Loucy (cell line): ENCODE results near the gene KCNMA1.

Source experiments
- H2AFZ ChIP-seq: fragments of 200-600 bp; sonication (generic); 2 replicates; pipeline ENCODE4 v1.6.0; 2016; ENCODE audit warnings: antibody characterized with exemption, mild to moderate bottlenecking, low read length, moderate library complexity
- H3F3A ChIP-seq: fragments of 200-600 bp; 2 replicates; pipeline ENCODE4 v1.6.0; 2016; ENCODE audit warnings: antibody characterized with exemption, low read depth, mild to moderate bottlenecking
- H3K27me3 ChIP-seq: fragments of 200-600 bp; sonication (generic); 2 replicates; pipeline ENCODE4 v1.6.1; 2014; ENCODE audit warnings: low read length, mild to moderate bottlenecking; ENCODE audit not compliant: insufficient read depth, poor library complexity, severe bottlenecking
- H3K36me3 ChIP-seq: fragments of 200-600 bp; sonication (generic); 2 replicates; pipeline ENCODE4 v1.6.1; 2016; ENCODE audit warnings: low read length; ENCODE audit not compliant: insufficient read depth
- H3K4me1 ChIP-seq: fragments of 200-600 bp; sonication (generic); 2 replicates; pipeline ENCODE4 v1.5.1; 2014; ENCODE audit warnings: low read length, mild to moderate bottlenecking; ENCODE audit not compliant: insufficient read depth, poor library complexity, severe bottlenecking
- H3K4me2 ChIP-seq: fragments of 200-600 bp; sonication (generic); 2 replicates; pipeline ENCODE4 v1.6.0; 2014; ENCODE audit warnings: antibody characterized with exemption, low read length, low read depth, mild to moderate bottlenecking; ENCODE audit not compliant: poor library complexity, severe bottlenecking
- H3K4me3 ChIP-seq: fragments of 200-600 bp; sonication (generic); 2 replicates; pipeline ENCODE4 v1.5.1; 2014; ENCODE audit warnings: low read length, mild to moderate bottlenecking, mixed read lengths; ENCODE audit not compliant: poor library complexity, severe bottlenecking
- H3K79me2 ChIP-seq: fragments of 200-600 bp; sonication (generic); 2 replicates; pipeline ENCODE4 v1.6.1; 2014; ENCODE audit warnings: low read length; ENCODE audit not compliant: insufficient read depth
- H3K9ac ChIP-seq: fragments of 200-600 bp; sonication (generic); 2 replicates; pipeline ENCODE4 v1.6.0; 2014; ENCODE audit warnings: mild to moderate bottlenecking, low read depth, low read length, moderate library complexity; ENCODE audit not compliant: poor library complexity, severe bottlenecking
- H3K9me2 ChIP-seq: fragments of 200-600 bp; sonication (generic); replicated peaks from 2 replicates; pipeline ENCODE4 v1.6.1; 2016; ENCODE audit warnings: low read depth, low read length, mixed read lengths
- H3K9me3 ChIP-seq: fragments of 200-600 bp; sonication (generic); 2 replicates; pipeline ENCODE4 v1.6.1; 2014; ENCODE audit warnings: mild to moderate bottlenecking, antibody characterized with exemption, low read length, low read depth; ENCODE audit not compliant: insufficient read depth
- H4K20me1 ChIP-seq: fragments of 200-600 bp; sonication (generic); 2 replicates; pipeline ENCODE4 v1.6.0; 2014; ENCODE audit warnings: antibody characterized with exemption, low read length, mild to moderate bottlenecking; ENCODE audit not compliant: insufficient read depth, poor library complexity, severe bottlenecking
- EZH2phosphoT487 ChIP-seq: fragments of 200-600 bp; IDR thresholded peaks from 2 replicates; pipeline ENCODE4 v1.6.1; 2018; ENCODE audit warnings: antibody characterized with exemption, mild to moderate bottlenecking, moderate library complexity, borderline replicate concordance
- TF ChIP-seq, protein P1 (sequence below): fragments of 200-600 bp; sonication (generic); conservative IDR thresholded peaks from 2 replicates; pipeline ENCODE4 v1.5.1; 2014; ENCODE audit warnings: mild to moderate bottlenecking, antibody characterized with exemption, low read length

Gene KCNMA1

DNA sequence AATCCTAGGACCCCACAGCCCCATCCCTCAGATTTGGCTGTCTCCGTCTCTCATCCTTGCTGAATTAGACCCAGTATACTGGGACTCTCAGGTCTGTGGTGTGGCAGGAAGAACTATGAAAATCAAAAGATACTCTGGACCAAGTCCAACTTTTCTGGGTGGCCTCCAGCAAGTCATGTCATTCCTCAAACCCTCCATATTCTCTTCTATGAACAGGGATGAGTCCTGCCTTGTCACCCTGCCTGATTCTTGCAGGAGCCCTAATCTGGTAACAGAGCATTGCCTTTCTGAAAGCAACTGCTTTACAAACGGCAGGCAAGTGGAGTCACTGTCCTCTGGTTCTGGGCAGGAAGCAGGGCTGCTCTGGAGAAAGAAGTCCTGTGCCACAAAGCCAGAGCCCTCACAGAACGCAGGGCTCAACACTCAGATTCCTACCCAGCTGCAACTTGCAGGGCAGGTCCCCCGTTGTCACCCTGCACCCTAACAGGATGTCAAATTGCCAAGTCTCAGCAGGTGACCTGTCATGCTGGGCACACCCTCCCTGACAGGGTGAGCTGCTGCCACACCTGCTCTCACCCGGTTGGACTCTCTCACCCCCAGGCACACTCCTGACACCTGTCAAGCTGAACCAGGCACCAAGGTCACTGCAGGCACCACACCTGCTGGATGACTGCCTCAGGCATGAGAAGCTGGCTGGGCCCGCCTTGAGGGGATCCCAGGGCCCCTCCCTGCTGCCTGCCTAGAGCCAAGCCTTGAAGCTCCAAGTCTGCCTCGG is 227.7 kb downstream of the KCNMA1 start:
- Histone ChIP-seq H3F3A (no peaks in the 10 kb centered on the region), H3K79me2 (no peaks in the 10 kb centered on the region), H3K9me3 (no peaks in the 10 kb centered on the region), H3K4me3 (no peak overlapping the region), H3K4me1 (peaks cover 8% of the 10 kb centered on the region), H3K9ac (no peak overlapping the region), H3K36me3 (no peaks in the 10 kb centered on the region), H2AFZ (no peak overlapping the region), H3K27me3 (no peaks in the 10 kb centered on the region), H4K20me1 (no peaks in the 10 kb centered on the region), H3K9me2 (no peaks in the 10 kb centered on the region), H3K4me2 (no peak overlapping the region)
- TF ChIP-seq EZH2phosphoT487, result no peak
- TF ChIP-seq, protein P1, sequence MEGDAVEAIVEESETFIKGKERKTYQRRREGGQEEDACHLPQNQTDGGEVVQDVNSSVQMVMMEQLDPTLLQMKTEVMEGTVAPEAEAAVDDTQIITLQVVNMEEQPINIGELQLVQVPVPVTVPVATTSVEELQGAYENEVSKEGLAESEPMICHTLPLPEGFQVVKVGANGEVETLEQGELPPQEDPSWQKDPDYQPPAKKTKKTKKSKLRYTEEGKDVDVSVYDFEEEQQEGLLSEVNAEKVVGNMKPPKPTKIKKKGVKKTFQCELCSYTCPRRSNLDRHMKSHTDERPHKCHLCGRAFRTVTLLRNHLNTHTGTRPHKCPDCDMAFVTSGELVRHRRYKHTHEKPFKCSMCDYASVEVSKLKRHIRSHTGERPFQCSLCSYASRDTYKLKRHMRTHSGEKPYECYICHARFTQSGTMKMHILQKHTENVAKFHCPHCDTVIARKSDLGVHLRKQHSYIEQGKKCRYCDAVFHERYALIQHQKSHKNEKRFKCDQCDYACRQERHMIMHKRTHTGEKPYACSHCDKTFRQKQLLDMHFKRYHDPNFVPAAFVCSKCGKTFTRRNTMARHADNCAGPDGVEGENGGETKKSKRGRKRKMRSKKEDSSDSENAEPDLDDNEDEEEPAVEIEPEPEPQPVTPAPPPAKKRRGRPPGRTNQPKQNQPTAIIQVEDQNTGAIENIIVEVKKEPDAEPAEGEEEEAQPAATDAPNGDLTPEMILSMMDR, result no peak

DNA sequence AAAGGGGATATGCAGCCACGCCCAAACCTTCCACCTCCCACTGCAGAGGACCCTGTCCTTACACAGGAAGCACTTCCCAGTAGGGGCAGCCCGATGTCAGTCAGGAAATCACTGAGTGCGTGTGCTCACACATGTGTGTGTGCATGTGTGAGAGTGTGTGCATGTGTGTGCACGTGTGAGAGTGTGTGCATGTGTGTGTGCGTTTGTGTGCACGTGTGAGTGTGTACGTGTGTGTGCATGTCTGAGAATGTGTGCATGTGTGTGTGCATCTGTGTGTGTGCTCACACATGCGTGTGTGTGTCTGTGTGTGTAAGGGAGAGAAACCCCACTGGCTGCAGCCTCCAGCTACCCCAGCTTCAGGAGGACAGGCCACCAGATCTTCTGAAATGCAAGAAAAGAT is 229.3 kb downstream of the KCNMA1 start:
- Histone ChIP-seq H3F3A (no peaks in the 10 kb centered on the region), H3K9me3 (no peaks in the 10 kb centered on the region), H3K4me3 (no peak overlapping the region), H3K4me2 (no peak overlapping the region), H3K9ac (no peak overlapping the region), H3K36me3 (no peaks in the 10 kb centered on the region), H4K20me1 (no peaks in the 10 kb centered on the region), H3K4me1 (peaks cover 8% of the 10 kb centered on the region), H2AFZ (no peak overlapping the region), H3K79me2 (no peaks in the 10 kb centered on the region), H3K27me3 (no peaks in the 10 kb centered on the region), H3K9me2 (no peaks in the 10 kb centered on the region)
- TF ChIP-seq, protein P1, result no peak
- no peak for TF ChIP-seq EZH2phosphoT487

DNA sequence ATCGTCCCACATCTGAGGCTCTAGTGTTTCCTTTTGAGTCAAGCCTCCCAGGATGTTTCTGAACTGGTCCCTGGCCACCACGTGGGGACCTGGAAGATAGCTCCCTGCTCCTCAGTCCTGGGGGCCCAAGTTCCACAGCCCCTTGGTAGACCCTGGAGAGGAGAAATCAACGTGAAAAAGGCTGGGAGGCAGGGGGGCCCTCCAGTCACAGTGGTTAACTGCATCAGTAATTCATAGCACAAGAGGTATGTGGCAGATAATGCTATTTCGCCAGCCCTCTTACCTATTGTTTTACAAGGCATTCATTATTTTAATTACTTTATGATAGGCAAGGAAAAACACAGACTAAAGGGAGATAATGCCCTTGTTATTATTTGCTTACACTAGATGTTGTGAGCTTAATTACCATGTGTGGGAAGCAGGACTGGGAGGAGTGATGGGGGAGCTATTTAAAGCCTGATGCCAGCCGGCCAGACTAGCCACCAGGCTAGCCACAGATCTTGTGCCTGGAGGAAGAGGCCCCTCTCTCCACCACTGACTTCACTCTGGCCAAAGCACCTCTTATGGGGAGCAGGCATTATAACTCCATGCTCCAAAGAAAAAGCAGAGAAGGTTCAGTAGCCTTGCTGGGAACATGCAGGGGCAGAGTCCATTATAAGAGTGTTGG is 230.7 kb downstream of the KCNMA1 start:
- H3K4me2 ChIP-seq, result no peak overlapping the region
- H2AFZ ChIP-seq, result no peak overlapping the region
- TF ChIP-seq, protein P1, result no peak
- TF ChIP-seq EZH2phosphoT487, result no peak
- H3K27me3 ChIP-seq, result no peaks in the 10 kb centered on the region
- no peaks in the 10 kb centered on the region for H3K79me2 ChIP-seq
- no peaks in the 10 kb centered on the region for H3F3A ChIP-seq
- H3K4me1 ChIP-seq, result peaks cover 8% of the 10 kb centered on the region
- no peaks in the 10 kb centered on the region for H3K9me3 ChIP-seq
- H3K4me3 ChIP-seq, result no peak overlapping the region
- H4K20me1 ChIP-seq, result no peaks in the 10 kb centered on the region
- H3K9ac ChIP-seq, result no peak overlapping the region
- H3K9me2 ChIP-seq, result no peaks in the 10 kb centered on the region
- H3K36me3 ChIP-seq, result no peaks in the 10 kb centered on the region
